ENCODE results near the gene HEPHL1. TPM values are rescaled to one million over a fixed set of nuclear protein-coding genes. Genes with fewer than 3 reads are reported as not detected.
A peak's percentile ranks its signal among the peaks of the same experiment; 100 is the strongest.

Gene HEPHL1
- total RNA-seq, 4 donors from 2014 or later: under 0.01 to 103 (median 6.6) TPM

- H3K36me3 ChIP-seq: no peaks in the 10 kb centered on the region
- TF ChIP-seq POLR2A (IDR thresholded peaks at IDR 0.05) (no peak), CTCF (IDR thresholded peaks at IDR 0.05) (no peak)
- H3K4me1 ChIP-seq: peaks cover 0 to 16% (median 14%) of the 10 kb centered on the region in 3 donors
- DNase-seq: no peak
- no peak overlapping the region for H3K27ac ChIP-seq
- H3K4me3 ChIP-seq: no peak overlapping the region
- H3K9me3 ChIP-seq: peaks cover 0 to 11% (median 1%) of the 10 kb centered on the region in 3 donors
- WGBS, 2 donors: 81 to 90% methylated on average over 3 of the region's 3 CpGs
- H3K27me3 ChIP-seq: peaks cover 0 to 3% (median 0%) of the 10 kb centered on the region in 4 donors
- intact Hi-C loops (cut with DNase I): no loop called here
Measured at GRCh38 chr11:93988912-93989311, 32.2 kb upstream of the HEPHL1 start.

GRCh38 chr11:93993747-93994146 is 27.4 kb upstream of the HEPHL1 start:
- no peak for DNase-seq
- 84 to 90% methylated on average over 1 of the region's 1 CpG for WGBS, 2 donors
- no peak for TF ChIP-seq CTCF (IDR thresholded peaks at IDR 0.05)
- no peak for TF ChIP-seq POLR2A (IDR thresholded peaks at IDR 0.05)

GRCh38 chr11:93997741-93998140 is 23.4 kb upstream of the HEPHL1 start:
- Histone ChIP-seq H3K27ac (no peak overlapping the region), H3K4me3 (no peak overlapping the region), H3K36me3 (no peaks in the 10 kb centered on the region), H3K27me3 (no peaks in the 10 kb centered on the region), H3K4me1 (no peaks in the 10 kb centered on the region), H3K9me3 (peaks cover 0 to 10% (median 4%) of the 10 kb centered on the region in 3 donors)
- WGBS, 2 donors: 85 to 96% methylated on average over 3 of the region's 3 CpGs
- DNase-seq: no peak
- TF ChIP-seq POLR2A (IDR thresholded peaks at IDR 0.05) (no peak), CTCF (IDR thresholded peaks at IDR 0.05) (no peak)
- intact Hi-C loops (cut with DNase I): no loop called here

More at GRCh38 chr11:93993747-93994146, 27.4 kb upstream of the HEPHL1 start:
- no peaks in the 10 kb centered on the region for H3K4me1 ChIP-seq
- intact Hi-C loops (cut with DNase I): no loop called here
- no peak overlapping the region for H3K4me3 ChIP-seq
- H3K27ac ChIP-seq: no peak overlapping the region
- H3K36me3 ChIP-seq: no peaks in the 10 kb centered on the region
- peaks cover 0 to 3% (median 0%) of the 10 kb centered on the region in 4 donors for H3K27me3 ChIP-seq
- H3K9me3 ChIP-seq: peaks cover 0 to 11% (median 4%) of the 10 kb centered on the region in 3 donors

GRCh38 chr11:94000659-94001058 is 20.5 kb upstream of the HEPHL1 start:
- no peaks in the 10 kb centered on the region for H3K36me3 ChIP-seq
- no peaks in the 10 kb centered on the region for H3K4me1 ChIP-seq
- intact Hi-C loops (cut with DNase I): no loop called here
- H3K27me3 ChIP-seq: no peaks in the 10 kb centered on the region
- H3K27ac ChIP-seq: no peak overlapping the region
- no peak for DNase-seq
- no peaks in the 10 kb centered on the region for H3K9me3 ChIP-seq
- H3K4me3 ChIP-seq: no peak overlapping the region
- WGBS, 2 donors: 22 to 37% methylated on average over 2 of the region's 2 CpGs
- no peak for TF ChIP-seq CTCF (IDR thresholded peaks at IDR 0.05)
- no peak for TF ChIP-seq POLR2A (IDR thresholded peaks at IDR 0.05)

- no peaks in the 10 kb centered on the region for H3K4me1 ChIP-seq
- DNase-seq: no peak
- 28 to 53% methylated on average over 2 of the region's 2 CpGs for WGBS, 2 donors
- no peak overlapping the region for H3K4me3 ChIP-seq
- H3K36me3 ChIP-seq: no peaks in the 10 kb centered on the region
- H3K9me3 ChIP-seq: no peaks in the 10 kb centered on the region
- TF ChIP-seq POLR2A (IDR thresholded peaks at IDR 0.05): no peak
- no peaks in the 10 kb centered on the region for H3K27me3 ChIP-seq
- H3K27ac ChIP-seq: no peak overlapping the region
- intact Hi-C loops (cut with DNase I): no loop called here
Measured at GRCh38 chr11:94002226-94002625, 18.9 kb upstream of the HEPHL1 start.

GRCh38 chr11:94007426-94007825 is 13.7 kb upstream of the HEPHL1 start:
- H3K27me3 ChIP-seq: peaks cover 0 to 3% (median 0%) of the 10 kb centered on the region in 4 donors
- no peaks in the 10 kb centered on the region for H3K9me3 ChIP-seq
- no peak overlapping the region for H3K4me3 ChIP-seq
- peak overlapping the region in 1 of 4 donors; percentile 29 for H3K27ac ChIP-seq
- intact Hi-C loops (cut with DNase I): no loop called here
- no peaks in the 10 kb centered on the region for H3K36me3 ChIP-seq
- H3K4me1 ChIP-seq: peaks cover 0 to 17% (median 4%) of the 10 kb centered on the region in 3 donors
- DNase-seq: no peak
- TF ChIP-seq CTCF (IDR thresholded peaks at IDR 0.05): no peak
- no peak for TF ChIP-seq POLR2A (IDR thresholded peaks at IDR 0.05)
